Measurements from ENCODE around the gene MUL1. TPM values are rescaled to one million over a fixed set of nuclear protein-coding genes. Genes with fewer than 3 reads are reported as not detected.
A peak's percentile ranks its signal among the peaks of the same experiment; 100 is the strongest.

Gene MUL1
- total RNA-seq, 1 donor, result 23.7 TPM

DNA sequence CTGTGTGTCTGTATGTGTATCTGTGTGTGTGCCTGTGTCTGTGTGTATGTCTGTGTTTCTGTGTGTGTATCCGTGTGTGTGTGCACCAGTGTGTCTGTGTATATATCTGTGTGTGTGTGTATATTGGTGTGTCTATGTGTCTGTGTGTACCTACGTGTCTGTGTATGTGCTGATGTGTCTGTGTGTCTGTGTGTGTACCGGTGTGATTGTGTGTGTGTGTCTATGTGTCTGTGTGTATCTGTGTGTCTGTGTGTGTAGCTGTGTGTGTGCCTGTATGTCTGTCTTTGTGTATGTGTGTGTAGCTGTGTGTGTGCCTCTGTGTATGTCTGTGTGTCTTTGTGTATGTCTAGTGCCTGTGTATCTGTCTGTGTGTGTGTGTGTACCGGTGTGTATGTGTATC is 53.9 kb downstream of the MUL1 start:
- H3K4me3 ChIP-seq (ENCODE audit: low read depth, low read length), result no peak overlapping the region
- no peak for DNase-seq (ENCODE audit: low read depth)
- TF ChIP-seq, protein P1, sequence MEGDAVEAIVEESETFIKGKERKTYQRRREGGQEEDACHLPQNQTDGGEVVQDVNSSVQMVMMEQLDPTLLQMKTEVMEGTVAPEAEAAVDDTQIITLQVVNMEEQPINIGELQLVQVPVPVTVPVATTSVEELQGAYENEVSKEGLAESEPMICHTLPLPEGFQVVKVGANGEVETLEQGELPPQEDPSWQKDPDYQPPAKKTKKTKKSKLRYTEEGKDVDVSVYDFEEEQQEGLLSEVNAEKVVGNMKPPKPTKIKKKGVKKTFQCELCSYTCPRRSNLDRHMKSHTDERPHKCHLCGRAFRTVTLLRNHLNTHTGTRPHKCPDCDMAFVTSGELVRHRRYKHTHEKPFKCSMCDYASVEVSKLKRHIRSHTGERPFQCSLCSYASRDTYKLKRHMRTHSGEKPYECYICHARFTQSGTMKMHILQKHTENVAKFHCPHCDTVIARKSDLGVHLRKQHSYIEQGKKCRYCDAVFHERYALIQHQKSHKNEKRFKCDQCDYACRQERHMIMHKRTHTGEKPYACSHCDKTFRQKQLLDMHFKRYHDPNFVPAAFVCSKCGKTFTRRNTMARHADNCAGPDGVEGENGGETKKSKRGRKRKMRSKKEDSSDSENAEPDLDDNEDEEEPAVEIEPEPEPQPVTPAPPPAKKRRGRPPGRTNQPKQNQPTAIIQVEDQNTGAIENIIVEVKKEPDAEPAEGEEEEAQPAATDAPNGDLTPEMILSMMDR (IDR thresholded peaks at IDR 0.05; ENCODE audit: insufficient read depth, low read length), result no peak

DNA sequence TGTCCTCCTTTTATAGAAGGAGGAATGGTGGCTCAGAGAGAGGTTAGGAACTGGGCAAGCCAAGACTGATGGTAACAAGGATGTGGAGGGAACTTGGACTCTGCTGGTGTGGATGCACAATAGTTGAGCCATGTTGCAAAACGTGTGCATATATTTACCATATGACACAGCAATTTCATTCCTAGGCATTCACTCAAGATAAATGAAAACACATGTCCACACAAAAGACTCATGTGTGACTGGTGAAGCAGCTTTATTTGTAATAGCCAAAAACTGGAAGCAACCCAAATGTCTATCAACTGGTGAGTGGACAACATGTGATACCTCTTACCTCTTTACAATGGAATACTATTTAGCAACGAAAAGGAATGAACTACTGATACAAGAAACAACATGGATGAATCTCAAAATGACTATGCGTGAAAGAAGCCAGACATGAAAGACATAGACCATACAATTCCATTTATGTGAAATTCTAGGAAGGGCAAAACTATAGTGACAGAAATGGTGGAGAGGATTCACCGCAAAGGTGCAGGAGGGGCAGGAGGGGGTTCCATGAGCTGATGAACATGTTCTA is 58.1 kb downstream of the MUL1 start:
- peak; percentile 78 for DNase-seq (ENCODE audit: low read depth)
- TF ChIP-seq, protein P1 (IDR thresholded peaks at IDR 0.05; ENCODE audit: insufficient read depth, low read length), result no peak
- no peak overlapping the region for H3K4me3 ChIP-seq (ENCODE audit: low read depth, low read length)

Other genes with a start within 250 kb of the MUL1 start
- not detected in 2 replicates for gene VWA5B1, start 217.3 kb downstream of the MUL1 start, total RNA-seq (ENCODE audit: low replicate concordance)
- gene CAMK2N1, start 21.9 kb downstream of the MUL1 start, total RNA-seq (ENCODE audit: low replicate concordance), result 5.2 and 28.5 TPM in 2 replicates
- gene FAM43B, start 44.4 kb upstream of the MUL1 start, total RNA-seq (ENCODE audit: low replicate concordance), result 0.90 TPM in 1 of 2 replicates, not detected in the other
- 0.27 TPM in 1 of 2 replicates, not detected in the other for gene CDA, start 80.9 kb upstream of the MUL1 start, total RNA-seq (ENCODE audit: low replicate concordance)
- gene PINK1, start 125.3 kb upstream of the MUL1 start, total RNA-seq (ENCODE audit: low replicate concordance), result 38.1 and 43.0 TPM in 2 replicates
- gene DDOST, start 153.2 kb upstream of the MUL1 start, total RNA-seq (ENCODE audit: low replicate concordance), result 54.0 and 183 TPM in 2 replicates
- gene KIF17, start 209.9 kb upstream of the MUL1 start, total RNA-seq (ENCODE audit: low replicate concordance), result 0.27 and 3.0 TPM in 2 replicates
- gene SH2D5, start 224.6 kb upstream of the MUL1 start, total RNA-seq (ENCODE audit: low replicate concordance), result 1.6 and 3.2 TPM in 2 replicates